GM19351 (cell line): ENCODE measurements around the gene SLC30A3.
"Not testable (repeated sequence)": the region's sequence is repeated elsewhere in the genome, so short reads cannot be mapped to it uniquely, and the experiment has no call there.

Experiments
- ATAC-seq: cut with Tn5 transposase; IDR thresholded peaks from one replicate; pipeline ENCODE4 v1.9.1; 2021; ENCODE audit warnings: mild to moderate bottlenecking, moderate library complexity; ENCODE audit not compliant: unreplicated experiment

SLC30A3 gene

GRCh38 chr2:27285481-27285880, 22.6 kb upstream of the SLC30A3 start:
- no peak for ATAC-seq

GRCh38 chr2:27284996-27285395, 22.1 kb upstream of the SLC30A3 start:
- no peak for ATAC-seq

DNA sequence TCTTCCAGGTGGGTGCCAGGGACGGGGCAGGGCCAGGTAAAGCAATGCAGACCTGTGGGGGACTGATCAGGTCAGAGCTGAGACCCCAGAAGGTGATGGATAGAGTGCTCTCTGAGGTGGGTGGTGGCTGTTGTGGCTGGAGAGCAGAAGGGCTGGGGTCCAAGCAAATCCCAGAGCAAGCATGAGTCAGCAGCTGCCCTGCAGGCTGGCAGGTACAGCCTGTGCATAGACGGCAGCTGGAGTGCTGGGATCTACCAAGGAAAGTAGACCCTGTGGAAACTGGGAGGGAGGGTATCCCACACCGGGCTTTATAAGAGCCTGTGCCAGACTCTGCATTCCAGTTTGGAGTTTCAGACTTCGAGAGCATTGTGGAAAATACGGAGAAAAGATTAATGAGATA, 20.0 kb upstream of the SLC30A3 start:
- ATAC-seq = no peak

DNA sequence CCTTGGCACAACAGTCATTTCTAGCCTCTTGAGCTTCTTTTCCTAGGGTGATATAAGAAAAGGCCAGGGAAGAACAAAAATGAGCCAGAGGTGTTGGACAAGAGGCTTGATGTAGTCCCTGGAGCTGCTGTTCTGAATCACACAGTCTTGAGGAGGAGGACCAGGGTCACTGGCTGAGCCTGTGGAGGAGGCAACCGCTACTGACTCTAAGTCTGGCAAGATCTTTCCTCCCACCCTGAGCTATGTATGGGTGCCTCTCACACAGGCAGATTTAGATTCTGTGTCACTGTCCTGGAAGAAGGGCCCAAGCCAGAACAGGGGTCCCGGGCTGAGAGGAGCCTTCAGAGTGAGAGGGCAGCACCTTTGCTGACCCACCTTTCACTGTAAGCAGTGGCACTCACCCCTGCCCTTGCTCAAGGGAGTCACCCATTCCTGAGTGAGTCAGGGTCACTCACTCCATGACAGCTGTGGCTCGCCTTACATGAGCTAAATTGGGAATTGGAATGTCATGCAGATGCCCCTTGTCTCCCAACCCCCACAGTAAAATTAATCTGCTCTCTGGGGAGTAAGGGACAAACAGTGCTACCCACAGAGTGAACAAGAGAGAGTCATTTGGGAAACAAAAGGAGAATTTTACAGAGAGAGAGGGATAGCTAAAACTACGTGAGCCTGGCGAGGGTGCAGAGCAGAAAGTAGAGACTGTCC, 19.2 kb upstream of the SLC30A3 start, which contains the start of gene TRIM54:
Gene TRIM54 (plus strand): TSS at position 575 of the 705 bp plus-strand sequence. CDS start 303 bp downstream, outside the sequence.
- ATAC-seq = no peak

- ATAC-seq = no peak
Measured at GRCh38 chr2:27281442-27281841, 18.6 kb upstream of the SLC30A3 start.

DNA sequence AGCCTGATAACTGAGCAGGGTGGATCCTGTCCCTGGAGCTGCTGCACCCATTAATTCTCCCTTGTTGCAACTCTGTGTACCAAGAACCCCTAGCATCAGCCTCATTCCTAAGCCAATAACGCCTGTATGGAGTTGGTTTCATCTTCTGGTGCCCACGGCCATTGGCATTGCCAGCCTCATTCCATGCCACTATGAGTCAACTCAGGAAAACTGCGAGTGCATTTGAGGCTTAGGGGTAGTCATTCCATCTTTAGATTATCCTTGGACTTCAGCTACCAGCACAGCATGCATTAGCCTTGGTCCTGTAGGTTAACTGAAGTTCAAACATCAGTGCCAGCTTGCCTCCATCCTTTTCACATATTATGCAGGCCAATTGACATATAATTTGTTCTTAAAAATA, 18.0 kb upstream of the SLC30A3 start:
- ATAC-seq = no peak

GRCh38 chr2:27278010-27278409, 15.2 kb upstream of the SLC30A3 start:
- ATAC-seq = no peak

- no peak for ATAC-seq
Measured at GRCh38 chr2:27275211-27276150, 12.6 kb upstream of the SLC30A3 start, which contains the start of gene DNAJC5G. Gene DNAJC5G, plus strand, starts transcription at chr2:27275433. Its CDS starts 1,296 bp downstream, at chr2:27276729.

- ATAC-seq = not testable (repeated sequence)
Measured at GRCh38 chr2:27272537-27273522, 10.0 kb upstream of the SLC30A3 start.

GRCh38 chr2:27271631-27272340, 8.9 kb upstream of the SLC30A3 start:
- no peak for ATAC-seq

- ATAC-seq = no peak
Measured at GRCh38 chr2:27270670-27271069, 7.8 kb upstream of the SLC30A3 start.

- no peak for ATAC-seq
Measured at GRCh38 chr2:27270131-27270530, 7.3 kb upstream of the SLC30A3 start.

DNA sequence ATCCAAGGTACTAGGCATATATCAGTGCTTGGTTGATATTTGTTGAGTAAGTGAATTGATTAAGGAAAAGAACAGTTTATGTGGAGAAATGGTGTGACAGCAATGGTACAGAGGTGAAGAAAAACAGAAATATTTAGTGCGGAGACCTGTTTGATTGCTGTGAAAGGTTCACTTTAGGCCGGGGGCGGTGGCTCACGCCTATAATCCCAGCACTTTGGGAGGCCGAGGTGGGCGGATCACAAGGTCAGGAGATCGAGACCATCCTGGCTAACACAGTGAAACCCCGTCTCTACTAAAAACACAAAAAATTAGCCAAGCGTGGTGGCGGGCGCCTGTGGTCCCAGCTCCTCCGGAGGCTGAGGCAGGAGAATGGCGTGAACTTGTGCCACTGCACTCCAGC, 5.4 kb upstream of the SLC30A3 start:
- not testable (repeated sequence) for ATAC-seq

- ATAC-seq = no peak
Measured at GRCh38 chr2:27265536-27265870, 2.7 kb upstream of the SLC30A3 start.

DNA sequence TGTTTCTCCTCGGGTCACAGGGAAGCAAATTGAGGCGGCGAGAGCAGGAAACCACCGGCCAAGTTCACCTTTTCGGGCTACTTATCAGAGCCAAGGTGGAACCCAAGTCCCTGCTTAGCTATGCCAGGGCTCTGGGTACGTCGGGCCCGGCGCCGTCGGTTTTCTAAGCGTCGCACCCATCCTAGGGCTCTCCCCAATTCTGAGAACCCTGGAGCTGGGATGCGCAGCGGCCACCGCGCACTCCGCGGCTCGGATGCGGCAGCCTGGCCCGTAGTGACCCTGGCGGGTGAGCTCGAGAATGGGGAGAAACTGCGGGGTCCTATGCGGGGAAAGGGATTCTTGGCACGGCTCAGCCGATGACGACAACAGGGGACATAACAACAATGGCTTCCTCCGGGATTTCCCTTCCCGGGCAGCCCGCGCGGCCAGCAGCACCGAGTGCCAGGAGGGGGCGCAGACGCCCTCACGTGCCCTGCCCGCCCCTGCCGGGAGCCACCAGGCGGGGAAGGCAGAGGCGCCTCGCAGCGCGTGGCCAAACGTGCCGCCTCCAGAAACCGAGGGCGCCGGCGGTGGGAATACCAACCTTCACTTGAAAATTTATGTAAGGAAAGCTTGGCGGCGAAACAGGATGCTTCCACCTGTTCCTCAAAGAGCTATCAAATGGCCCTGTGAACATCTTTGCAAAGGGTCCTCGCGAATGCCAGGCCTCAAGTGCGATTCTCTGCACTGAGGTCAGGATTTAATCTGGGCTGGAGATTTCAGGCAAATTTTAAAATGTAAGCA, 2.1 kb upstream of the SLC30A3 start:
- no peak for ATAC-seq

DNA sequence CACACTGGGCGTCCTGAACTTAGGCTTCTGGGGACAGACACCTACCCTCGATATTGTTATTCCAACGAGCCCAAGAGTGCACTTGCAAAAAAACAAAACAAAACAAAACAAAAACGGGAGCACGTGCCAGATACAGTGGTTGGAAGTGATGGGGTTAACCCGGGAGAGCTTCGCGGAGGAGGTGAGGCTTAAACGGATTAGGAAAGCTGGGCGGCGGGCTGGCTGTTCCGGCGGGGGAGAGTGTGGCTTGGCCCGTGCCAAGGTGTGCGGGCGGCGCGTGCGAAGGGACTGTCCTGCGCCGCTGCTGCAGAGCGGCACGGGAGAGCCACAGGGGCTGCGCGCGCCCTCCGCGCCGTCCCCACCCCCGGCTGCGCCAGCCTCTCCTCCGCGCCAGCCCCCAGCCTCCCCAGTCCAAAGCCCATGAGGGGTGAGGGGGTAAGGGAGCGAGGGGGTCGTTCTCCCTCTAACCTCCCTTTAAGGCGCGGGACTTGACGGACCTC, 1.5 kb upstream of the SLC30A3 start:
- no peak for ATAC-seq

DNA sequence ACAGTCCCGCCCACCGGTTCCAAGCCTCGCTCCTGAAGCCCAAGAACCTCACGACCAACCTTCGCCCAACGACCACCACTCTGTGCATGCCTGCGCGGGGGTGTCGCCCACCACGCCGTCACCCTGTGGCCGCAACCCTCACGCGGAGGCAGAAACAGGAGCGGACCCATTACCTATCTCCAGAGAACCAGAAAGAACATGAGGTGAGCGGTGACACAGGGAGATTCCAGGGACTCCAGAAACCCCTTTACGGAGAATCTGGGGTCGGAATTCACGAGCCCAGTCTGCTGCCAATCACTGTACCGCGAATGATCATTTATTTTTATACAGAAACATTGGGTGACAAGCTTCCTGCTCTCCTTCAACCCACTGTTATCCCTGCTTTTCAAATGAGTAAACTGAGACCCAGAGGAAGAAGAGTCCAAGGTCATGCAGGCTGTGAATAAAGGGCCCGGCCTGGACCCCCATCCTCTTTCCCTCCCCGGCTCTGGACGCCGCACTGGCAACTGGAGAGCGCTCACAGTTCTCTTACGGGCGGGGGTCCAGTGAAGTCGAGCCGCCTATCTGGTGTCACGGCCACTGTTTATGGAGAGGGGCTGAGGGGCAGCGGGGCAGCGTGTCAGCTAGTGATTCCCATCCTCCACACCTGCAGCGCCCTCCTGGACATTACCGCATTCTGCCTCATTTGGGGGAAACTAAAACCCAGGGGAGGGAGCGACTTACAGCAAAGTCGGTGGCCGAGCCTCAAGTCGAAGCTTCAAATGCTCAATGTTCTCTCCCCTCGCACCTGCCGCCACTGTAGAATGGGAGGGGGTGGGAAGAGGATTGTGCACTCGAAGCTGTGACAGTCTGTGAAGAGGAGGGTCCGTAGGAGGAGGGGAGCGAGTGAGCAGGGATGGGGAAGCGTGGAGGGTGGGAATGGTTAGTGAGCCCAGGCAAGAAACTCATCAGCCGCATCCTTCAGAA, 723 bp upstream of the SLC30A3 start:
- no peak for ATAC-seq

GRCh38 chr2:27261926-27262298, 935 bp downstream of the SLC30A3 start:
- no peak for ATAC-seq
